GM18507 (cell line): ENCODE data around the gene TAGLN2.

ENCODE experiments used
- DNase-seq: peaks from one replicate; pipeline ENCODE4 v3.0.0; 2011; ENCODE audit warnings: low read depth; ENCODE audit not compliant: insufficient read length; ENCODE audit errors: extremely low spot score
- FAIRE-seq: peaks from 2 replicates; lab custom pipeline; 2011; peaks lifted over from hg19 to GRCh38; lab: Jason Lieb, UNC

Gene TAGLN2

GRCh38 chr1:159884296-159884695 is 41.0 kb downstream of the TAGLN2 start:
- FAIRE-seq: no peak
- DNase-seq: no peak

- FAIRE-seq: no peak
- no peak for DNase-seq
Measured at GRCh38 chr1:159883134-159883533, 42.2 kb downstream of the TAGLN2 start.

GRCh38 chr1:159882527-159882862 is 42.8 kb downstream of the TAGLN2 start:
- DNase-seq (no peak), FAIRE-seq (no peak)

- DNase-seq (no peak), FAIRE-seq (no peak)
Measured at GRCh38 chr1:159881622-159882526, 43.4 kb downstream of the TAGLN2 start.

- no peak for FAIRE-seq
- DNase-seq: no peak
Measured at GRCh38 chr1:159880430-159880829, 44.9 kb downstream of the TAGLN2 start.

- FAIRE-seq (no peak), DNase-seq (no peak)
Measured at GRCh38 chr1:159879977-159880376, 45.3 kb downstream of the TAGLN2 start.

GRCh38 chr1:159879136-159879535 is 46.2 kb downstream of the TAGLN2 start:
- FAIRE-seq (no peak), DNase-seq (no peak)

GRCh38 chr1:159877695-159878444 is 47.4 kb downstream of the TAGLN2 start:
- no peak for FAIRE-seq

GRCh38 chr1:159873530-159874143 is 51.7 kb downstream of the TAGLN2 start:
- no peak for FAIRE-seq
- DNase-seq: no peak

More at GRCh38 chr1:159877695-159878444, 47.4 kb downstream of the TAGLN2 start:
- no peak for DNase-seq

GRCh38 chr1:159872891-159873290 is 52.4 kb downstream of the TAGLN2 start:
- no peak for DNase-seq
- no peak for FAIRE-seq

GRCh38 chr1:159870704-159871103 is 54.6 kb downstream of the TAGLN2 start:
- DNase-seq: no peak
- FAIRE-seq: no peak

- DNase-seq (no peak), FAIRE-seq (no peak)
Measured at GRCh38 chr1:159869607-159870006, 55.7 kb downstream of the TAGLN2 start.

GRCh38 chr1:159869173-159869572 is 56.1 kb downstream of the TAGLN2 start:
- FAIRE-seq (no peak), DNase-seq (no peak)

GRCh38 chr1:159868766-159869165 is 56.5 kb downstream of the TAGLN2 start:
- DNase-seq (no peak), FAIRE-seq (no peak)
